HG02870 (cell line): Measurements from ENCODE around the gene AAK1.

Source experiments
- ATAC-seq: cut with Tn5 transposase; IDR thresholded peaks from one replicate; pipeline ENCODE4 v1.9.1; 2021; ENCODE audit warnings: mild to moderate bottlenecking, moderate library complexity; ENCODE audit not compliant: unreplicated experiment

Gene AAK1

DNA sequence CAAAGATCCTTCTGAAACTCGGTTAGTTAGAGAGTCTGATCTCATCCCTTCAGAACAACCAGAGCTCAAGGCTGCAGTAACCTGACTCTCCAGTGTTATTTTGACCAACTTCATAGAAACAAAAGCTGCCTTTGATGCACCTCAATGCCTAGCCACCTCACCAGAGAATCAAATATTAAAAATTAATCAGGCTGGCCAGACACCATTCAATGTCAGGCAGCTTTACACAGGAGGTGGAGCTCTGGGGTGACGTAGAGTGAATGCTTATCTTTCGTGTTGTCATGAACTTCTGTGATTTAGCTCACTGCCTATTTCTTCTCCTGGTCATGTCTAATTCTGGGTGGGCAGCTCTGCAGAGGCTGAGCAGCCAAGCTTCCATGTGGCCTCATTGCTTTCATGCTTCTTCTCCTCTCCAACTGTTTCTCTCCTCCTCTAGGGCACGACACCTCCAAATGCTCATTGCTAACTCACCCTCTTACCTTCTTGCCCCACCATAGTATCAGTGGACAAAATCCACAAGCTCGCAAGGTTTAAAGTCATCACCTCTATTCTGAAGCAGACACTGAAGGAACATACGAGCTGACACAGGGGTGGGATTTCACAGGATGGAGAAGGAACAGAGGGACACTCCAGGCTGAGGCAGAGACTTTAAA lies 39.4 kb downstream of the AAK1 start:
- no peak for ATAC-seq

DNA sequence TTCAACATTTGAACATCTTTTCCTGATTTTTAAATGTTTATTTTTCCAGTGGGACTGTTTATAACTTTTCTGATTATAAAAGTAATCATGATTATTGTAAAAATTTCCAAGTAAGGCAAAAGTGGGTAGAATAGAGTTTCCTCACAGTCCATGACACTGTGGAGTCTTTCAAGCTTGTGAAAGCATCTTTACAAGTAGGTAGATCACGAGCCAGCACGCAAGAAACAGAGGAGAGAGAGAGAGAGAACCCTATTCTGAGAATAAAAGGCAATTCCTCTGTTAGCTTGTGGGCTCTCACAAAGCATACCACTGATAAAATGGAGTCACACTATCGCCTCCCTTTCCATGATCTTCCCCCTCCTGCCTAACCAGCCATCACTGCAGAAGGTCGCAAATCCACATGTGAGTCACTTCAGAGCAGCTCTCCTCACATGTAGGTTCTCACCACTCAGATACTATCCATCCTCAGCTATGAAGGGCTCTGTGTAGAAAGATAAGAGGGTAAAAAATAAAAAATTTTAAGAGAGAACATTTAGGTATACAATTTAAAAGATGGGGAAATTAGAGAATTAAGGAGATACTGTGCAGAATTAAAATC lies 40.3 kb downstream of the AAK1 start:
- no peak for ATAC-seq

DNA sequence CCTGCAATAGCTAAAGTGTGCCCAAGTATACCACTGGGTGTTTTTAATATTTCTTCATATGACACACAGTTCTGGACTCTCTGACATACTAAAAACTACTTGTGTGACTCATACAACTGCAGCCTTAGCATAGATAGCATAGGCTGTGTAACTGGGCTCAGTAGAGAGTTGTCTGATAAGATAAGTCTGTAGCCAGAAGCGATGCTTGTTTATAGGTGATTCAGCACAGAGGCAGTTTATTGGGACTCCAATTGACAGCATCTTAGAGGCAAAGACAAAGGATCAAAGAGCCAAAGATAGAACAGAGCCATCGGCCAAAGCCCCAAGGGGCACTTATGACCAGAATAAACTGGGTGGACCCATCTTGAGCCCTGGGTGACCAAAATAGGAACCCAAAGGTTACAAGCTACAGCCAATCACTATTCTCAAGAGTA lies 42.3 kb downstream of the AAK1 start:
- ATAC-seq, result no peak

DNA sequence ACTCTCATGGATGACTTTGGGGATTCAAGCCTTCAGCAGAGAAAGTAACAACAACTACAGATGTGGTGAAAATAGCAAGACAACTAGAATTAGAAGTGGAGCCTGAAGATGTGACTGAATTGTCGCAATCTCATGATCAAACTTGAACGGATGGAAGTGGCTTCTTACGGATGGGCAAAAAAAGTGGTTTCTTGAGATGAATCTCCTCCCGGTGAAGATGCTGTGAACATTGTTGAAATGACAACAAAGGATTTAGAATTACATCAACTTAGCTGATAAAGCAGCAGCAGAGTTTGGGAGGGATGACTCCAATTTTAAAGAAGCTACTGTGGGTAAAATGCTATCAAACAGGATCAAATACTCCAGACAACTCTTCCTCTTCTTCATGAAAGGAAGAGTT lies 43.1 kb downstream of the AAK1 start:
- no peak for ATAC-seq

DNA sequence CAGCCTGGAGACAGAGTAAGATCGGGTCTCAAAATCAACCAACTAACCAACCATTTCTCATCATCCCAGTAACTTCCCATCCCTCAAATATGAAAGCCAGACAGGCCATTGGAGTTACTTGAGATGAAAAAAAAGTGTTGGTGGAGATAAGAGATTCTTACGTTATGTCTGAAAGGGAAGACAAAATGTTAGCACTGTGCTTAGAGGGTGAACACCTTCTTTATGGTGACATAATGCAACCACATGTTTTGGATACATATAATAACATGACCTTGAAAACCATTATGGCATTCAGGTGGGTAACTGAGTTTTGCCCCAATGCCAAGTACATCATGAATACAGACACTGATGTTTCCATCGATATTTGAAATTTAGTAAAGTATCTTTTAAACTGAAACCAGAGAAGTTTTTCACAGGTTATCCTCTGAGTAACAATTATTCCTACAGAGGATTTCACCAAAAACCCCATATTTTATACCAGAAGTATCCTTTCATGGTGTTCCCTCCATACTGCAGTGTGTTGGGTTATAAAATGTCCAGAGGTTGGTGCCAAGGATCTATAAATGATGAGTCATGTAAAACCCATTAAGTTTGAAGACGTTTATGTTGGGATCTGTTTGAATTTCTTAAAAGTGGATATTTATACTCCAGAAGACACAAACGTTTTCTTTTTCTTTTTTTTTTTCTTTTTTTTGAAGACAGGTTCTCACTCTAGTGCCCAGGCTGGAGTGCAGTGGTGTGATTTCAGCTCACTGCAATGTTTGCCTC lies 45.5 kb downstream of the AAK1 start:
- no peak for ATAC-seq

DNA sequence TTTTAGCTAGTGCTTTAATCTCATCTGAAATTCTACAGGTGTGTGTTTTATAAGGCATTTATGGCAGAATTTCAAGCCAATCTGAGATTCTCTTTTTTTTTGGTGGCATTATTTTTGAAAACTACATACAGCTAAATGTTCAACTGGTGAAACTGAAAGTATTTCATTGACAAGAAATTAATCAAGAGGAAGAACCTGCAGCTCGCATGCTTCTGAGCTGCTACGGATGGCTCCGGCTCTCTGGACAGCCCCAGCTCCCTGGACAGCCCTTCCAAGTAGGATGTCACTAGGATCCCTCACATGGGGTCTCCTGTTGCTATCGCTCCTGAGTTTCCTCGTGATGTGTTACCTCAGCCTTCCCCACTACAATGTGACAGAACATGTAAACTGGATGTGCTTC lies 46.4 kb downstream of the AAK1 start:
- ATAC-seq, result no peak

DNA sequence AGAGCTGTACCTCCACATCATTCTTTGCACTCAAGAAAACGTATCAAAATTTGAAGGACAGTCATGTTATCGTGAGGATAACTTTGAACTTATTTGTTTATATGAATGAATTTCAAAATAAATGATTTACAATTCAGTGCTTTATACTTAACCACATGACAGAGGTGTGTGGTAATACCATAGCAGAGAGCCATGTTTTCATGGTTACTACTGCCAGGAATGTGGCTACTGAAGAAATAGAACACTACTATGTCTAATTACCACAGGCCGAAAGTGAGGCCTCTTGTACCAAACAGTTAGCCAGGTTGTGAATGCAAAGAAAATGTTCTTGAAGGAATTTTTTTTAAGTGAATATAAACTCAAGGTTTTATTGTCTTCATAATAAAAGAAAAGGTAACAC lies 49.2 kb downstream of the AAK1 start:
- ATAC-seq, result no peak

DNA sequence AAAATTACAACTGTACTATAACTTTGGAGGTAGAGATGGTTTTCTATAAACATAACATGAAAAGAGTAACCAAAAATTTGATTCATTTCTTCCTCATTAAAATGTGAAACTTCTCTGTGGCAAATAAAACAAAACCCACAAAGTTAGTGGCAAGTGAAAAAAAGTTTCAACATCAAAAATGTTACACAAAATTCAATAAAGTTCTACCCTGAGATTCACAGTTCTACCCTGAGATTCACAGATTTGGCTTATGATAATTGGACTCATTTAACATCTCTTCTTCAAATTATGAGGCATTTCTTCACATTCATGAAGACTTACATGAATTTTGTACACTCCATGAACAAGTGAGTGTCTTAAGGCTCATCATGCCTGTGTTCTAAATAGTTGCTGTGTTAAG lies 51.0 kb downstream of the AAK1 start:
- ATAC-seq, result no peak

DNA sequence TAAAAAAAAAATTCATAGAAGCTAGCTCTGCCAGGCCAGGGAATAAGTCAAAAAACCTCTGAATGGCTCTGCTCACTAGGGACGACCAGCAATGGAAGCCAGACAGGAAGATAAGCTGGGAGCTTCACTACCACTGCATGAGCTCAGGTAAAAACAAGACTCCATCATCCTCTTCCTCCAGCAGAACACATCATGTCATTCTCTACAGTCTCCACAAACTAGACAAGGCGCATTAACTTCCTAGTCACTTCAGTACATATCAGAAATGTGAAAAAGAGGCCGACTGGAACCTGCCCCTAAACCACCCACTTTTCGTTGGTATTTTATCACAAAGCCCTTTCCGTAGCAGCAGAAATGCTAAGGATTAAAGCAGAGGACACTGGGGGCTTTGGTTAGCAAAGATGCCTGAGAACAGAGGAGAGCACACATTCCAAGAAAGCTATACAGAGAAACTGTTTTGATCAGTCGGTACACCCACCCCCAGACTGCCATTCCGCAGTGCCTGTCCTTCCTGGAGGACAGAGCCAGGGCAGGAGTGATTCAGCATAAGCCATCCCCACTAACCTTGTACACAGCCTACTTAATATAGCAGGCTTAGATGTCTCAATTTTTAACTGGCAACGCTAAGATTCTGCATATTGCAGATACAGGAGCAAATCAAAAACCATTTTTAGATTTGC lies 53.4 kb downstream of the AAK1 start:
- ATAC-seq, result no peak

DNA sequence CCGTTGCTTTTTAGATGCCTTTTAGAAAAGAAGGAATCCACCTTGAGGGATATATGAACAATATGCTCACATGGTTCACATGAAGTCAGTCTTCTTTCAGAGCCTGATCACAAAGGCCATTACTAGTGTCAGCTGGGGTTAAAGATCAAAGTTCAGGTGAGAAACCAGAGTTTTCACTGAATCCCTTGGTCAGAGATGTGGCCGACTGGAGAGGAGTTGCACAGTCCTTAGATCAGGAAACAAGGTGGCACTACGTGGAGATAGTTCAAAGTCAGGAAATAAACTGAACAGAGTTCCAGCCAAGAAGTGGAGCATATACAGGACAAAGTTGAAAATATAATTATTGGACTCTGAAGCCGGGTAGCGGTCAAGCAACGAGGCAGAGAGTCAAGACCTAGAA lies 54.6 kb downstream of the AAK1 start:
- no peak for ATAC-seq

DNA sequence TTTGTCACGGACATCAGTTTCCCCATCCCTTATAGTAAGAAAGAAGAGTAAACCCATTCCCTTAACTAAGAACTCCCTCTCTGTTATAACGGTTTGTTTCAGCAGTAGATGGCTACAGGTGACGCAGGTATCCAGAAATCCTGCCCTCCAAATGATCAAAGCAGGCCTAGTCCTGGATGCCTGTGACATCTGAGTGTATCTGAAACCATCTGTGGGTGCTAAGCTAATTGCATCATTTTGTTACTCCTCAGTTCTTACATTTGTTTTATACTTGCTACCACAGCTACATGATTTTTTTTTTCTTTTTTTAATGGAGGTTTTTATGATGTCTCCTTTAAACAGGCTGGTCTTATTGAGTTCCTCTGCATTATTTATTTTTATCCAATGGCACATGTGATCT lies 55.1 kb downstream of the AAK1 start:
- no peak for ATAC-seq

DNA sequence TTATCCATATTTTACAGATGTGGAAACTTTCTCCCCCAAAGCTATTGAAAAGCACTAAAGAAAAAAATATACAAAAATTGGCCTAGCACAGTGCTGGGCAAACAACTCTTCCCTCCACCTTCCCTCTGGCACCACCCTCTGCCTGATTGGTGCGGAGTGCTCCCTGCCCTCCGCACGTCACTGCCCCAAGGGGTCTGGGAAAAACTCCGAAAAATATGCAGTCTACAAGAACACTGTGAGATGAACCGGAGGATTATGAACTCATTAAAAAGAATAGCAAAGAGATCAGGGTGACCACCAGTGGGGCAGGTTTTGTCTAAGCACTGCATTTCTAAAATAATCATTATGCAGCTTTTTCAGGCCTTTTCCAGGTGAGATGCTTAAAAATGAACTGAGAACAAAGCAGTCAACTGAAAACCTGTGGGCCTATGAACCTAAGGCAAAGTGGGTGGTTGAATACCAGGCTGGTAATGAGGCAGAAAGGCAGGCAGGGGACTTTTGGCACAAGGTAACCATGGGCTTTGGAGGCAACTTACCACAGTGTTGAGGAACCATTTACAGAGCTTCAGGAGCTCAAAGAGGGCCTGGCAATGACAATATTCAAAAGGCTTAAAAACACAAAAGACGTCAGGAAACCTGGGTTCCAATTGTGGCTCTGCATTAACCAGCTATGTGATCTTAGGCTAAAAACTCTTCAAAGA lies 57.5 kb downstream of the AAK1 start:
- no peak for ATAC-seq

DNA sequence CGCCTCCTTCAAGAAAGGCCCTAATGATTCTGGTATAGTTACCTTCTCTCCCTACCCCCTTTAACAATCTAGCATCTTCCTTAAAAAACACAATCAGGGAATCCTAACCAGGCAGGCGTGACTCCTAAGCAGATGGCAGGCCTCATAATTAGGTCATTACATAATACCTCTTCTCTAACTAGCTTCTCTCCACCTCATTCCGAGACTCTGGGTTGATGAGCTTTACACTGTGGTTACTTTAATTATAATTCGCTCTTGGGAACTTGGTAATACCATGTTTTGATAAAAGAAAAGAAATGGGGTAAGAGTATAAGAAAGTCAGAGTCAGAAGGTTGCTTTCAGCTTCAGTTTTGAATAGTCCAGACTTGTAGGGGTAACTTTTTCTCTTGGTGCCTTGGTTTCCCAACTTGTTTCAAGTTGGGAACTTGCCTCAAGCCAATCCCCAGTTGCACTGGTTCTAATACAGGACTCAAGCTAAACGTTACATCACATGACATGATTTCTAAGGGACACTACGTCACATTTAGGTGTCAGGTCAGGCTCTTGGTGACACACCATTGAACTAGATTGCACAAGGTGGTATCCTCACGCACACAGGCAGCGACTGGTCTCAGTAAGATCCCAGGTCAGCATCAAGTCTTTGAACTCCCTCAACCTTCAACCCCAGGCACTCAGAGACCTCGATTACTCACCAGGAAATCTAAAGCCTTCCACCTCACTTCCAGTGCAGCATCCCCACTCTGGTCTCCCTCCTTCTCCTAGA lies 59.2 kb downstream of the AAK1 start:
- no peak for ATAC-seq

DNA sequence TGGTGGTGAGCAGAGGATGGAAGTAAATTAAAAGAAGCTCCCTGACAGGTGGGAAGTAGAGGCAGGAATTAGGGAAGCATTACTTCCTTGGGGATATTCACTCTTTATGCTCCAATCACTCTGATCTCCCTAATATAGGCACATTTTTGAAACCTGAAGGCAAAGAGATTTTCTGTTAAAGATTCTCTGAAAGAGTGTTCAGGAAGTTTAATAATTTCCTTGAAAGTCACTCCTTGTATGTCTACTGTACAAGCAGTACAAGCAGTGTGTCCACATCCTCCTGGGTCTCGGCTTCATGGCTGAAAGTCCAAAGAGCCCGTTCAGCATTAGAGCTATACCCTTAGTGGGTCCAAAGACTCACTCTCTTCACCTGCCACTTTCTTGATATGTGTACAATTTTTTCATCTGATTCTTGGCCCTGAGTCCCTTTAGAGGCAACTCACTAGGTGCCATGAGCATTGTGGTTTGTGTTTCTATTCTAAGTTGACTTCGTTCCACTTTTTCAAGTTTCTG lies 60.2 kb downstream of the AAK1 start:
- ATAC-seq, result no peak

DNA sequence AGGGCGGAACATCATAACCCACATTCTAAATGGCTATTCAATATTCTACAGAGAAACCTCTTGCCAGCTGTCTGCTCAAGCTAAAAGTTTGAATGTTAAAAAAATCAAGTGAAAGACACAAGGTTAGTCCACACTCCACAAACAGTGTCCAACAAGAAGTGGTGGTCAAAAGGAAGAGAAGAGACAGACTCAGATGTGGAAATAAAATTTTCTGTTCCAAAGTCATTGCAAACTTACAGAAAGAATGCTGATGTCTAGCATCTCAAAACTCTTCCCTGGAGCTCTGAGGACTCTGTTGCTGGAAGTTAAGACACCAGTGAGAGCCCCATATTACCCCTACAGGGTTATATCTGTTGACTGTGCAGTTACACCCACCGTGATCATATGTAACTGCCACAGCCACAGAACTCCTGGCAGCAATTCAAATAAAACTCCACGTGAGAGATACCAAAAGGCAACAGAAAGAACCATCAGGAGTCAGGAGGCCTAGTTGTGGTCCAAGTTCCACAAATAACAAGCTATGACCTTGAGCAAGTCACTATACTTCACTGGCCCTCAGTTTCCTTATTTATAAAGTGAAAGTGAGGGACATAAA lies 60.9 kb downstream of the AAK1 start:
- ATAC-seq, result no peak

DNA sequence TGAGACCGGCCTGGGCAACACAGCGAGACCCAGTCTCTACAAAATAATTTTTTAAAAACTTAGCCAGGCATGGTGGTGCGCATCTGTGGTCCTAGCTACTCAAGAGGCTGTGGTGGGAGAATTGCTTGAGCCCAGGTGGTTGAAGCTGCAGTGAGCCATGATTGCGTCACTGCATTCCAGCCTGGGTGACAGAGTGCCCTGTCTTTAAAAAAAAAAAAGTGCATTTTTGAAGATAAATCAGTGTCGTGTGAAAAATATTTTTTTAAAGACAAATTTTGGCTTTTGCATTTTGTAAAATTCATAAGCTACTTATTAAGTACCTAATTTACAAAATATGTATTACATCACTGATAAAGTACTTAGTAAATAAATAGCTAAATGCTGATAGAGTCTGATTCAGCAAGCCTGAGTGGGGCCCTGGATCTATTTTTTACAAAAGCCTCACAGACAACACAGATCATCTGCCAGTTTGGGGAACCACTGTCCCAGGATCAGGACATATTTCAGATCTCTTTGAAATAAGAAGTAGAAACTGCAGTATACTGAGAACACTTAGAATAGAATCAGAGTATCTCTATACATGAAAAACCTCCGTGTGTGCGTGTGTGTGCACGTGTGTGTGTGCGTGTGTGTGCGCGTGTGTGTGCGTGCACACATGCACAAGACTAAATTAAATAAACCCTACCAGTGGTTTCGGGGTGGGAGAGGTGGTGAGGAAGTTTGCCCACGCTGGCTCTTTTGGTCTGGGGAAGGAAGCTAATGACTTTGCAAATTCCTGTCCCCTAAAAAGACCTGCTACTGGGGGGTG lies 61.6 kb downstream of the AAK1 start:
- no peak for ATAC-seq

DNA sequence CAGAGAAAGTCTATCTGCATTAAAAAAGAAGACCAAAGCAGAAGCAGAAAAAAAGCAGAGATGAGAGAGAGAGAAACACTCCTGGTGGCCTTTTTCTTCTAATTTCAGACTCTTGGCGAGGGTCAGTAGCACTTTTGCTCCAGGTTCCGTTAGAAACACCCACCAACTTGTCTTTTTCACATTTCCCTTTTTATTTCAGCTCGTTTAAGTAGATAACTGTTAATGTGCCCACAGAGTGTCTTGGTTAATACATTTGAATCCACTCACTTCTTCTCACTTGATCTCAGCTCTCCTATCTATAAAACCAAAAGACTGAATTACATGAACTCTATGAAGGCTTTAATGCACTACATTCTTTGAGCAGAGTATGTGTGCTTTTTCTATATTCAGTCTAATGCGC lies 63.1 kb downstream of the AAK1 start:
- ATAC-seq, result no peak

DNA sequence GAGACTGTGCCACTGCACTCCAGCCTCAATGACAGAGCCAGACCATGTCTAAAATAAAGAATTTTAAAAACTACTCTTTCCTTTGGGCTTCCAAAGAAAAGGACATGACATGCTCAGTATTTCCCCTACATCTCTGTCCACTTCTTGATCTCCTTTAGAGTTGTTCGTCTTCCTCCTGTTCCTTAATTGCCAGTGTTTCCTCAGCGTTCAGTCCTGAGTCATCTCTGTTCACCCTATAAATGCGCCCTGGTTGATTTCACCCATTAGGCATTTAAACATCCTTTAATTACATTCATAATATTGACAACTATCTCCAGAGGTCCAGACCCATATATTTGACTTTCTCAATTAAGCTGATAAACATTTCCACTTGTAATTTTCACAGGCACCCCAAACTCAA lies 64.0 kb downstream of the AAK1 start:
- no peak for ATAC-seq

DNA sequence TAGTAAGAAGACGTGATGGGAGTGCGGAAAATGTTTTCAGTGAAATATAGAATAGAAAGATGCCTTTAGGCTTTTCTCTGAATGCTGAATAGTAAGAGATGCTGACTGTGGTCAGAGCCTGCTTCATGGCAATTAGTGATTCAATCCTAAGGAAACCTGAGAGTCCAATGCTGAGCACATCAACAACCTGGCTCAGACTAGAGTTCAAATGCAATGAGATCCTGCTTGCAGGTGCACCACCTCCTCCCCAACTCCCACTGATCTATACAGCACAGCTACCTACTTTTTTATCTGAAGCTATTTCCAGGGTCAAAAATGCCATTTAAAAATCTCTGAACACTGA lies 65.4 kb downstream of the AAK1 start:
- no peak for ATAC-seq
